GM12878 (cell line): ENCODE measurements around the gene RAP1A. TPM values are rescaled to one million over a fixed set of nuclear protein-coding genes. Genes with fewer than 3 reads are reported as not detected.

Experiments used
- BCL11A ChIP-seq: IDR thresholded peaks from 2 replicates; pipeline ENCODE4 v1.6.1; 2011; ENCODE audit warnings: low read depth, low read length
- KAT2A ChIP-seq: conservative IDR thresholded peaks from 2 replicates; pipeline ENCODE4 v1.6.1; 2011; ENCODE audit warnings: low read depth, low read length; ENCODE audit not compliant: control insufficient read depth
- RAD51 ChIP-seq: fragments of 450-650 bp; IDR thresholded peaks from 2 replicates; pipeline ENCODE4 v1.6.1; 2016; ENCODE audit warnings: moderate library complexity, mild to moderate bottlenecking, inconsistent platforms
- RCOR1 ChIP-seq: conservative IDR thresholded peaks from 2 replicates; pipeline ENCODE4 v1.6.1; 2012; ENCODE audit warnings: low read depth, low read length, improper control_type of control experiment
- SIX5 ChIP-seq: IDR thresholded peaks from 2 replicates; pipeline ENCODE4 v1.6.1; 2011; ENCODE audit warnings: mild to moderate bottlenecking, low read depth, low read length, moderate library complexity; ENCODE audit not compliant: severe bottlenecking
- SPI1 ChIP-seq: IDR thresholded peaks from 2 replicates; pipeline ENCODE4 v1.6.1; 2011; ENCODE audit warnings: low read depth, mild to moderate bottlenecking, low read length, moderate library complexity, borderline replicate concordance; ENCODE audit not compliant: insufficient read depth
- STAT3 ChIP-seq: IDR thresholded peaks from 2 replicates; pipeline ENCODE4 v1.6.1; 2011; ENCODE audit warnings: low read depth, low read length, improper control_type of control experiment
- YBX1 ChIP-seq: fragments of 450-650 bp; IDR thresholded peaks from 2 replicates; pipeline ENCODE4 v1.6.1; 2016; ENCODE audit warnings: antibody characterized with exemption
- ZNF24 ChIP-seq: fragments of 450-650 bp; IDR thresholded peaks from 2 replicates; pipeline ENCODE4 v1.6.1; 2017; ENCODE audit warnings: antibody characterized with exemption, mild to moderate bottlenecking
- ZSCAN29 ChIP-seq: fragments of 450-650 bp; IDR thresholded peaks from 2 replicates; pipeline ENCODE4 v1.6.1; 2017; ENCODE audit warnings: mild to moderate bottlenecking, moderate library complexity
- polyA plus RNA-seq, 11 experiments: library from polyadenylated mRNA; depleted of rRNA in 4 of 11; unstranded in 6 of 11; stranded (reverse) in 5 of 11; fragments of >200 nt; fragmentation: Nextera tagmentation in 4 of 11; fragmentation: Illumina TruSeq in 1 of 11; extraction: Ambion mirVana in 4 of 11; extraction: Trizol in 1 of 11; gene quantifications; 1 replicate in 1 of 11; 2 replicates in 10 of 11; pipeline versions ENCODE4 v1.2.1 to v1.2.3, GENCODE V29; 2011 to 2016; ENCODE audit warnings: inconsistent platforms in 2 of 11, missing spikeins in 2 of 11, low read depth in 1 of 11
- total RNA-seq, 4 experiments: library from RNA; depleted of rRNA in 3 of 4; stranded (reverse); fragments of >200 nt in 3 of 4; fragmentation: Illumina TruSeq in 1 of 4; extraction: Trizol in 1 of 4; gene quantifications; 2 replicates each; pipeline versions ENCODE4 v1.2.1 to v1.2.3, GENCODE V29; 2013 to 2021
- TF ChIP-seq, protein P1 (sequence below): IDR thresholded peaks from 2 replicates; pipeline ENCODE4 v1.6.1; 2012; ENCODE audit warnings: improper control_type of control experiment, low read depth, low read length; ENCODE audit not compliant: insufficient replicate concordance
- TF ChIP-seq, protein P2 (sequence below): fragments of 450-650 bp; IDR thresholded peaks from 2 replicates; pipeline ENCODE4 v1.6.1; 2017; ENCODE audit warnings: mild to moderate bottlenecking, moderate library complexity
- TF ChIP-seq, protein P3 (sequence below): fragments of 450-650 bp; IDR thresholded peaks from 2 replicates; pipeline ENCODE4 v1.6.1; 2014; ENCODE audit warnings: mild to moderate bottlenecking
- TF ChIP-seq, protein P4 (sequence below): fragments of 450-650 bp; conservative IDR thresholded peaks from 2 replicates; pipeline ENCODE4 v1.6.1; 2017; ENCODE audit warnings: mild to moderate bottlenecking, moderate library complexity
- TF ChIP-seq, protein P5 (sequence below), 3 experiments: IDR thresholded peaks in 2 of 3; conservative IDR thresholded peaks in 1 of 3; 2 replicates each; pipeline ENCODE4 v1.5.1; 2011; ENCODE audit warnings: low read depth in 3 of 3, low read length in 3 of 3, mild to moderate bottlenecking in 3 of 3, control low read depth in 2 of 3, moderate library complexity in 2 of 3, inconsistent platforms in 1 of 3, mixed read lengths in 1 of 3; ENCODE audit not compliant: control insufficient read depth in 2 of 3, insufficient read depth in 1 of 3; ENCODE audit errors: extremely low read depth in 1 of 3

Gene RAP1A
- total and polyA plus RNA-seq, 10 of the 15 experiments (the other 5 are each of a cell fraction or from before 2014, with no cell fraction given) = 38.4 to 213 (median 86.0) TPM

DNA sequence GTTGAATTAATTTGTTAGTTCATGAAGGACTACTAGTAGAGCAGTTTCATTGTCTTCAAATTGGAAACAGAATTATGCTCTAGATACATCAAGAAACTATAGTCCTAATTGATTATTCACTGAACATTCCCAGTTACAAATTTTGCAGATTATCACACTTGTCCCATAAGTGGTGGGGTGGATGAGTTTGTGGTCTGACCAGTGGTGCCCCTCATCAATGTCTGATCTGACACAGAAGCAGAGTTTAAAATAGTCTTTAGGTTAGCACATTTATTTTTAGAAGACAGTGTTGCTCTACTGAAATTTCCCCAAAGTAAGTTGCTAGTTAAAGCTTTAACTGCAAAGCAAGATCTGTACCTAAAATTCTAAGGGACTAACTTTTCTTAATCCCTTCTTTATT, 76.7 kb downstream of the RAP1A start (continued):
- TF ChIP-seq, protein P1, sequence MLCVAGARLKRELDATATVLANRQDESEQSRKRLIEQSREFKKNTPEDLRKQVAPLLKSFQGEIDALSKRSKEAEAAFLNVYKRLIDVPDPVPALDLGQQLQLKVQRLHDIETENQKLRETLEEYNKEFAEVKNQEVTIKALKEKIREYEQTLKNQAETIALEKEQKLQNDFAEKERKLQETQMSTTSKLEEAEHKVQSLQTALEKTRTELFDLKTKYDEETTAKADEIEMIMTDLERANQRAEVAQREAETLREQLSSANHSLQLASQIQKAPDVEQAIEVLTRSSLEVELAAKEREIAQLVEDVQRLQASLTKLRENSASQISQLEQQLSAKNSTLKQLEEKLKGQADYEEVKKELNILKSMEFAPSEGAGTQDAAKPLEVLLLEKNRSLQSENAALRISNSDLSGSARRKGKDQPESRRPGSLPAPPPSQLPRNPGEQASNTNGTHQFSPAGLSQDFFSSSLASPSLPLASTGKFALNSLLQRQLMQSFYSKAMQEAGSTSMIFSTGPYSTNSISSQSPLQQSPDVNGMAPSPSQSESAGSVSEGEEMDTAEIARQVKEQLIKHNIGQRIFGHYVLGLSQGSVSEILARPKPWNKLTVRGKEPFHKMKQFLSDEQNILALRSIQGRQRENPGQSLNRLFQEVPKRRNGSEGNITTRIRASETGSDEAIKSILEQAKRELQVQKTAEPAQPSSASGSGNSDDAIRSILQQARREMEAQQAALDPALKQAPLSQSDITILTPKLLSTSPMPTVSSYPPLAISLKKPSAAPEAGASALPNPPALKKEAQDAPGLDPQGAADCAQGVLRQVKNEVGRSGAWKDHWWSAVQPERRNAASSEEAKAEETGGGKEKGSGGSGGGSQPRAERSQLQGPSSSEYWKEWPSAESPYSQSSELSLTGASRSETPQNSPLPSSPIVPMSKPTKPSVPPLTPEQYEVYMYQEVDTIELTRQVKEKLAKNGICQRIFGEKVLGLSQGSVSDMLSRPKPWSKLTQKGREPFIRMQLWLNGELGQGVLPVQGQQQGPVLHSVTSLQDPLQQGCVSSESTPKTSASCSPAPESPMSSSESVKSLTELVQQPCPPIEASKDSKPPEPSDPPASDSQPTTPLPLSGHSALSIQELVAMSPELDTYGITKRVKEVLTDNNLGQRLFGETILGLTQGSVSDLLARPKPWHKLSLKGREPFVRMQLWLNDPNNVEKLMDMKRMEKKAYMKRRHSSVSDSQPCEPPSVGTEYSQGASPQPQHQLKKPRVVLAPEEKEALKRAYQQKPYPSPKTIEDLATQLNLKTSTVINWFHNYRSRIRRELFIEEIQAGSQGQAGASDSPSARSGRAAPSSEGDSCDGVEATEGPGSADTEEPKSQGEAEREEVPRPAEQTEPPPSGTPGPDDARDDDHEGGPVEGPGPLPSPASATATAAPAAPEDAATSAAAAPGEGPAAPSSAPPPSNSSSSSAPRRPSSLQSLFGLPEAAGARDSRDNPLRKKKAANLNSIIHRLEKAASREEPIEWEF = no peak
- TF ChIP-seq STAT3 (no peak), YBX1 (no peak), RCOR1 (no peak), BCL11A (0 out of 2 replicates have a peak, but pooled peaks have one; percentile 17), ZSCAN29 (no peak), KAT2A (no peak), SIX5 (no peak), RAD51 (no peak), SPI1 (no peak), ZNF24 (no peak)
- TF ChIP-seq, protein P2, sequence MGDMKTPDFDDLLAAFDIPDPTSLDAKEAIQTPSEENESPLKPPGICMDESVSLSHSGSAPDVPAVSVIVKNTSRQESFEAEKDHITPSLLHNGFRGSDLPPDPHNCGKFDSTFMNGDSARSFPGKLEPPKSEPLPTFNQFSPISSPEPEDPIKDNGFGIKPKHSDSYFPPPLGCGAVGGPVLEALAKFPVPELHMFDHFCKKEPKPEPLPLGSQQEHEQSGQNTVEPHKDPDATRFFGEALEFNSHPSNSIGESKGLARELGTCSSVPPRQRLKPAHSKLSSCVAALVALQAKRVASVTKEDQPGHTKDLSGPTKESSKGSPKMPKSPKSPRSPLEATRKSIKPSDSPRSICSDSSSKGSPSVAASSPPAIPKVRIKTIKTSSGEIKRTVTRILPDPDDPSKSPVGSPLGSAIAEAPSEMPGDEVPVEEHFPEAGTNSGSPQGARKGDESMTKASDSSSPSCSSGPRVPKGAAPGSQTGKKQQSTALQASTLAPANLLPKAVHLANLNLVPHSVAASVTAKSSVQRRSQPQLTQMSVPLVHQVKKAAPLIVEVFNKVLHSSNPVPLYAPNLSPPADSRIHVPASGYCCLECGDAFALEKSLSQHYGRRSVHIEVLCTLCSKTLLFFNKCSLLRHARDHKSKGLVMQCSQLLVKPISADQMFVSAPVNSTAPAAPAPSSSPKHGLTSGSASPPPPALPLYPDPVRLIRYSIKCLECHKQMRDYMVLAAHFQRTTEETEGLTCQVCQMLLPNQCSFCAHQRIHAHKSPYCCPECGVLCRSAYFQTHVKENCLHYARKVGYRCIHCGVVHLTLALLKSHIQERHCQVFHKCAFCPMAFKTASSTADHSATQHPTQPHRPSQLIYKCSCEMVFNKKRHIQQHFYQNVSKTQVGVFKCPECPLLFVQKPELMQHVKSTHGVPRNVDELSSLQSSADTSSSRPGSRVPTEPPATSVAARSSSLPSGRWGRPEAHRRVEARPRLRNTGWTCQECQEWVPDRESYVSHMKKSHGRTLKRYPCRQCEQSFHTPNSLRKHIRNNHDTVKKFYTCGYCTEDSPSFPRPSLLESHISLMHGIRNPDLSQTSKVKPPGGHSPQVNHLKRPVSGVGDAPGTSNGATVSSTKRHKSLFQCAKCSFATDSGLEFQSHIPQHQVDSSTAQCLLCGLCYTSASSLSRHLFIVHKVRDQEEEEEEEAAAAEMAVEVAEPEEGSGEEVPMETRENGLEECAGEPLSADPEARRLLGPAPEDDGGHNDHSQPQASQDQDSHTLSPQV = no peak
- TF ChIP-seq, protein P3, sequence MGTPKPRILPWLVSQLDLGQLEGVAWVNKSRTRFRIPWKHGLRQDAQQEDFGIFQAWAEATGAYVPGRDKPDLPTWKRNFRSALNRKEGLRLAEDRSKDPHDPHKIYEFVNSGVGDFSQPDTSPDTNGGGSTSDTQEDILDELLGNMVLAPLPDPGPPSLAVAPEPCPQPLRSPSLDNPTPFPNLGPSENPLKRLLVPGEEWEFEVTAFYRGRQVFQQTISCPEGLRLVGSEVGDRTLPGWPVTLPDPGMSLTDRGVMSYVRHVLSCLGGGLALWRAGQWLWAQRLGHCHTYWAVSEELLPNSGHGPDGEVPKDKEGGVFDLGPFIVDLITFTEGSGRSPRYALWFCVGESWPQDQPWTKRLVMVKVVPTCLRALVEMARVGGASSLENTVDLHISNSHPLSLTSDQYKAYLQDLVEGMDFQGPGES = no peak
- TF ChIP-seq, protein P4, sequence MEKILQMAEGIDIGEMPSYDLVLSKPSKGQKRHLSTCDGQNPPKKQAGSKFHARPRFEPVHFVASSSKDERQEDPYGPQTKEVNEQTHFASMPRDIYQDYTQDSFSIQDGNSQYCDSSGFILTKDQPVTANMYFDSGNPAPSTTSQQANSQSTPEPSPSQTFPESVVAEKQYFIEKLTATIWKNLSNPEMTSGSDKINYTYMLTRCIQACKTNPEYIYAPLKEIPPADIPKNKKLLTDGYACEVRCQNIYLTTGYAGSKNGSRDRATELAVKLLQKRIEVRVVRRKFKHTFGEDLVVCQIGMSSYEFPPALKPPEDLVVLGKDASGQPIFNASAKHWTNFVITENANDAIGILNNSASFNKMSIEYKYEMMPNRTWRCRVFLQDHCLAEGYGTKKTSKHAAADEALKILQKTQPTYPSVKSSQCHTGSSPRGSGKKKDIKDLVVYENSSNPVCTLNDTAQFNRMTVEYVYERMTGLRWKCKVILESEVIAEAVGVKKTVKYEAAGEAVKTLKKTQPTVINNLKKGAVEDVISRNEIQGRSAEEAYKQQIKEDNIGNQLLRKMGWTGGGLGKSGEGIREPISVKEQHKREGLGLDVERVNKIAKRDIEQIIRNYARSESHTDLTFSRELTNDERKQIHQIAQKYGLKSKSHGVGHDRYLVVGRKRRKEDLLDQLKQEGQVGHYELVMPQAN = no peak
- TF ChIP-seq, protein P5, sequence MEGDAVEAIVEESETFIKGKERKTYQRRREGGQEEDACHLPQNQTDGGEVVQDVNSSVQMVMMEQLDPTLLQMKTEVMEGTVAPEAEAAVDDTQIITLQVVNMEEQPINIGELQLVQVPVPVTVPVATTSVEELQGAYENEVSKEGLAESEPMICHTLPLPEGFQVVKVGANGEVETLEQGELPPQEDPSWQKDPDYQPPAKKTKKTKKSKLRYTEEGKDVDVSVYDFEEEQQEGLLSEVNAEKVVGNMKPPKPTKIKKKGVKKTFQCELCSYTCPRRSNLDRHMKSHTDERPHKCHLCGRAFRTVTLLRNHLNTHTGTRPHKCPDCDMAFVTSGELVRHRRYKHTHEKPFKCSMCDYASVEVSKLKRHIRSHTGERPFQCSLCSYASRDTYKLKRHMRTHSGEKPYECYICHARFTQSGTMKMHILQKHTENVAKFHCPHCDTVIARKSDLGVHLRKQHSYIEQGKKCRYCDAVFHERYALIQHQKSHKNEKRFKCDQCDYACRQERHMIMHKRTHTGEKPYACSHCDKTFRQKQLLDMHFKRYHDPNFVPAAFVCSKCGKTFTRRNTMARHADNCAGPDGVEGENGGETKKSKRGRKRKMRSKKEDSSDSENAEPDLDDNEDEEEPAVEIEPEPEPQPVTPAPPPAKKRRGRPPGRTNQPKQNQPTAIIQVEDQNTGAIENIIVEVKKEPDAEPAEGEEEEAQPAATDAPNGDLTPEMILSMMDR (IDR thresholded peaks at IDR 0.05 in 2 of 3, conservative IDR thresholded peaks at IDR 0.05 in 1 of 3; ENCODE audit: control insufficient read depth in 2 of 3, extremely low read depth in 1 of 3, insufficient read depth in 1 of 3, low read depth in 3 of 3, low read length in 3 of 3) = no peak
